ENCODE data around the gene ITCH. TPM values are rescaled to one million over a fixed set of nuclear protein-coding genes. Genes with fewer than 3 reads are reported as not detected.

The ITCH gene
- total and polyA plus RNA-seq, 11 donors, result 6.0 to 49.0 (median 39.5) TPM

- DNase-seq, result no peak
- no peak for ATAC-seq
- peak overlapping the region in 7 of 12 donors; percentile 93 to 98 (median 96) for H3K27ac ChIP-seq
- no peaks in the 10 kb centered on the region for H3K27me3 ChIP-seq
- TF ChIP-seq CTCF (IDR thresholded peaks at IDR 0.05) (no peak), POLR2A (IDR thresholded peaks at IDR 0.05) (no peak)
- peaks cover 2 to 43% (median 32%) of the 10 kb centered on the region in 12 donors for H3K4me1 ChIP-seq
- 59 to 70% (median 66%) methylated on average over 8 of the region's 8 CpGs for WGBS, 4 donors
- peaks cover 0 to 6% (median 0%) of the 10 kb centered on the region in 9 donors for H3K36me3 ChIP-seq
- intact Hi-C loops (cut with DNase I), result loop anchor here in 1 of 10 donors (5.0 kb wide), 1 partner anchor 60 kb away; the partner anchor contains the start of gene AHCY
- H3K9me3 ChIP-seq, result no peaks in the 10 kb centered on the region
- H3K4me3 ChIP-seq, result peak overlapping the region in 11 of 12 donors; percentile 77 to 99 (median 95)
Observed at GRCh38 chr20:34362502-34363061, 491 bp upstream of the ITCH start.

GRCh38 chr20:34363465-34364222, 571 bp downstream of the ITCH start:
- H3K36me3 ChIP-seq, result peaks cover 0 to 6% (median 0%) of the 10 kb centered on the region in 9 donors
- no peaks in the 10 kb centered on the region for H3K9me3 ChIP-seq
- peak overlapping the region; percentile 89 to 98 (median 94) for H3K27ac ChIP-seq
- intact Hi-C loops (cut with DNase I), result loop anchor here in 1 of 10 donors (5.0 kb wide), 1 partner anchor 61 kb away; the partner anchor contains the start of gene AHCY
- no peak for TF ChIP-seq CTCF (IDR thresholded peaks at IDR 0.05)
- peak in 1 of 5 donors; percentile 27 for DNase-seq
- peak; percentile 38 to 84 (median 80) for ATAC-seq
- no peaks in the 10 kb centered on the region for H3K27me3 ChIP-seq
- 0 to 1% (median 1%) methylated on average over 51 to 70 of the region's 70 CpGs for WGBS, 4 donors
- H3K4me3 ChIP-seq, result peak overlapping the region; percentile 77 to 99 (median 94)
- peaks cover 2 to 53% (median 34%) of the 10 kb centered on the region in 12 donors for H3K4me1 ChIP-seq

- WGBS, 4 donors, result 28 to 37% (median 35%) methylated on average over 4 of the region's 4 CpGs
- no peaks in the 10 kb centered on the region for H3K27me3 ChIP-seq
- no peak for TF ChIP-seq POLR2A (IDR thresholded peaks at IDR 0.05)
- no peak for TF ChIP-seq CTCF (IDR thresholded peaks at IDR 0.05)
- ATAC-seq (no peak), DNase-seq (no peak)
- intact Hi-C loops (cut with DNase I), result loop anchor here in 1 of 10 donors (5.0 kb wide), 1 partner anchor 62 kb away; the partner anchor contains the start of gene AHCY
- H3K36me3 ChIP-seq, result peaks cover 0 to 11% (median 2%) of the 10 kb centered on the region in 9 donors
- peaks cover 2 to 57% (median 34%) of the 10 kb centered on the region in 12 donors for H3K4me1 ChIP-seq
- H3K4me3 ChIP-seq, result peak overlapping the region; percentile 77 to 99 (median 94)
- H3K27ac ChIP-seq, result peak overlapping the region in 9 of 12 donors; percentile 92 to 98 (median 95)
- H3K9me3 ChIP-seq, result no peaks in the 10 kb centered on the region
Observed at GRCh38 chr20:34364223-34364506, 1.1 kb downstream of the ITCH start.

- intact Hi-C loops (cut with DNase I), result no loop called here
- TF ChIP-seq POLR2A (IDR thresholded peaks at IDR 0.05) (no peak), CTCF (IDR thresholded peaks at IDR 0.05) (no peak)
- H3K9me3 ChIP-seq, result no peaks in the 10 kb centered on the region
- peak overlapping the region in 1 of 12 donors; percentile 7 for H3K4me3 ChIP-seq
- WGBS, 4 donors, result 72 to 82% (median 77%) methylated on average over 3 of the region's 3 CpGs
- peaks cover 0 to 27% (median 18%) of the 10 kb centered on the region in 9 donors for H3K36me3 ChIP-seq
- H3K27me3 ChIP-seq, result no peaks in the 10 kb centered on the region
- H3K4me1 ChIP-seq, result peaks cover 2 to 57% (median 34%) of the 10 kb centered on the region in 12 donors
- DNase-seq (no peak), ATAC-seq (no peak)
- peak overlapping the region in 1 of 12 donors; percentile 52 for H3K27ac ChIP-seq
Observed at GRCh38 chr20:34365765-34366213, 2.7 kb downstream of the ITCH start.
